GM12878 (cell line): ENCODE results near the gene CDC42BPA. TPM values are rescaled to one million over a fixed set of nuclear protein-coding genes. Genes with fewer than 3 reads are reported as not detected.

Source experiments
- ATAC-seq: fragments of 200-7000 bp; cut with Tn5 transposase; 3 replicates; pipeline ENCODE4 v1.9.1; 2020; ENCODE audit warnings: mild to moderate bottlenecking, moderate library complexity
- BruUV-seq: library from RNA; stranded (reverse); fragments of 400-500 nt; replicated peaks from 2 replicates; lab custom pipeline; 2021; lab: Mats Ljungman, UMichigan
- CTCF ChIA-PET: fragments of 300-600 bp; sonication (Branson Sonifier 250); formaldehyde crosslinking; extraction: SDS; loops from one replicate; lab custom pipeline; 2021; ENCODE audit warnings: inconsistent platforms; lab: Yijun Ruan, JAX
- POLR2A ChIA-PET: fragments of 350-600 bp; formaldehyde crosslinking; extraction: SDS; loops from one replicate; lab custom pipeline; 2021; ENCODE audit warnings: inconsistent platforms; lab: Charles Lee
- RAD21 ChIA-PET: fragments of 300-600 bp; sonication (Branson Sonifier 250); formaldehyde crosslinking; loops from one replicate; lab custom pipeline; 2023; ENCODE audit warnings: antibody characterized with exemption; ENCODE audit not compliant: unreplicated experiment; lab: Charles Lee
- SMC1A ChIA-PET: fragments of 300-600 bp; sonication (Branson Sonifier 250); formaldehyde crosslinking; loops from one replicate; lab custom pipeline; 2023; ENCODE audit not compliant: unreplicated experiment, uncharacterized antibody; lab: Charles Lee
- DNase-seq: peaks from one replicate; pipeline ENCODE4 v3.0.0-alpha.2; 2011; ENCODE audit warnings: low read depth, low spot score
- FAIRE-seq: peaks from 3 replicates; lab custom pipeline; 2011; peaks lifted over from hg19 to GRCh38; lab: Jason Lieb, UNC
- H2AFZ ChIP-seq: 2 replicates; pipeline ENCODE4 v1.6.0; 2011; ENCODE audit warnings: low read depth, low read length, control low read depth; ENCODE audit not compliant: control insufficient read depth
- H3K27ac ChIP-seq: 2 replicates; pipeline ENCODE4 v1.5.1; 2011; ENCODE audit warnings: control low read depth; ENCODE audit not compliant: control insufficient read depth, insufficient read depth
- H3K27me3 ChIP-seq, 2 experiments: replicated peaks in 1 of 2; 2 replicates each; pipeline versions ENCODE4 v1.6.0 to v1.6.1; 2011; ENCODE audit warnings: low read length in 1 of 2; ENCODE audit not compliant: control insufficient read depth in 2 of 2, insufficient read depth in 2 of 2
- H3K36me3 ChIP-seq, 2 experiments: 2 replicates each; pipeline ENCODE4 v1.5.1; 2011; ENCODE audit warnings: low read length in 1 of 2; ENCODE audit not compliant: control insufficient read depth in 2 of 2, insufficient read depth in 2 of 2
- H3K4me1 ChIP-seq: 2 replicates; pipeline ENCODE4 v1.6.1; 2011; ENCODE audit warnings: mild to moderate bottlenecking, low read length, moderate library complexity, mixed read lengths; ENCODE audit not compliant: control insufficient read depth, insufficient read depth
- H3K4me2 ChIP-seq: 2 replicates; pipeline ENCODE4 v1.6.0; 2011; ENCODE audit warnings: control low read depth; ENCODE audit not compliant: control insufficient read depth, insufficient read depth
- H3K4me3 ChIP-seq: fragments of 200-600 bp; sonication (generic); 2 replicates; pipeline ENCODE4 v1.5.1; 2016
- H3K79me2 ChIP-seq: 2 replicates; pipeline ENCODE4 v1.6.0; 2011; ENCODE audit warnings: low read length; ENCODE audit not compliant: control insufficient read depth, insufficient read depth
- H3K9ac ChIP-seq: 2 replicates; pipeline ENCODE4 v1.8.0; 2011; ENCODE audit warnings: low read length, control low read depth, mixed read lengths; ENCODE audit not compliant: control insufficient read depth, insufficient read depth
- H3K9me3 ChIP-seq: replicated peaks from 3 replicates; pipeline ENCODE4 v1.5.1; 2011; ENCODE audit warnings: mild to moderate bottlenecking, low read length; ENCODE audit not compliant: control insufficient read depth, insufficient read depth
- H4K20me1 ChIP-seq: 2 replicates; pipeline ENCODE4 v1.6.0; 2011; ENCODE audit not compliant: control insufficient read depth, insufficient read depth
- ATF2 ChIP-seq: IDR thresholded peaks from 2 replicates; pipeline ENCODE4 v1.6.1; 2012; ENCODE audit warnings: low read length, inconsistent platforms
- BCL11A ChIP-seq: IDR thresholded peaks from 2 replicates; pipeline ENCODE4 v1.6.1; 2011; ENCODE audit warnings: low read depth, low read length
- CREM ChIP-seq: IDR thresholded peaks from 2 replicates; pipeline ENCODE4 v1.6.1; 2014; ENCODE audit warnings: antibody characterized with exemption, low read depth
- HDGF ChIP-seq: fragments of 450-650 bp; IDR thresholded peaks from 2 replicates; pipeline ENCODE4 v1.6.1; 2016; ENCODE audit warnings: antibody characterized with exemption
- IKZF1 ChIP-seq: fragments of 450-650 bp; conservative IDR thresholded peaks from 2 replicates; pipeline ENCODE4 v1.6.1; 2017; ENCODE audit warnings: antibody characterized with exemption, mild to moderate bottlenecking
- IRF3 ChIP-seq: fragments of 450-650 bp; IDR thresholded peaks from 2 replicates; pipeline ENCODE4 v1.6.1; 2014; ENCODE audit warnings: mild to moderate bottlenecking
- IRF4 ChIP-seq: IDR thresholded peaks from 2 replicates; pipeline ENCODE4 v1.6.1; 2011; ENCODE audit warnings: low read depth, low read length
- IRF5 ChIP-seq: fragments of 450-650 bp; IDR thresholded peaks from 2 replicates; pipeline ENCODE4 v1.6.1; 2017; ENCODE audit warnings: borderline replicate concordance
- KDM1A ChIP-seq: fragments of 200-600 bp; sonication (generic); IDR thresholded peaks from 2 replicates; pipeline ENCODE4 v1.6.1; 2016; ENCODE audit warnings: borderline replicate concordance
- KLF5 ChIP-seq: fragments of 450-650 bp; IDR thresholded peaks from 2 replicates; pipeline ENCODE4 v1.6.1; 2014; ENCODE audit warnings: mild to moderate bottlenecking; ENCODE audit not compliant: partially characterized antibody
- MTA2 ChIP-seq: fragments of 450-650 bp; IDR thresholded peaks from 2 replicates; pipeline ENCODE4 v1.6.1; 2016; ENCODE audit warnings: low read depth, mild to moderate bottlenecking, moderate library complexity
- MXI1 ChIP-seq: fragments of 150-350 bp; IDR thresholded peaks from 2 replicates; pipeline ENCODE4 v1.6.1; 2011; ENCODE audit warnings: low read depth, mild to moderate bottlenecking, inconsistent platforms, low read length, improper control_type of control experiment
- MYB ChIP-seq: fragments of 150-350 bp; IDR thresholded peaks from 2 replicates; pipeline ENCODE4 v1.6.1; 2014; ENCODE audit warnings: mild to moderate bottlenecking, low read depth, low read length, borderline replicate concordance
- NKRF ChIP-seq: fragments of 450-650 bp; conservative IDR thresholded peaks from 2 replicates; pipeline ENCODE4 v1.6.1; 2017; ENCODE audit warnings: mild to moderate bottlenecking, moderate library complexity
- NR2C1 ChIP-seq: fragments of 450-650 bp; IDR thresholded peaks from 2 replicates; pipeline ENCODE4 v1.6.1; 2017; ENCODE audit warnings: antibody characterized with exemption, mild to moderate bottlenecking, moderate library complexity
- PAX5 ChIP-seq: IDR thresholded peaks from 2 replicates; pipeline ENCODE4 v1.6.1; 2011; ENCODE audit warnings: low read depth, low read length, borderline replicate concordance
- PML ChIP-seq: IDR thresholded peaks from 2 replicates; pipeline ENCODE4 v1.6.1; 2012; ENCODE audit warnings: low read length, inconsistent platforms
- POLR2A ChIP-seq: IDR thresholded peaks from 2 replicates; pipeline ENCODE4 v1.6.1; 2011; ENCODE audit warnings: low read depth, mild to moderate bottlenecking, low read length
- RAD21 ChIP-seq: IDR thresholded peaks from 2 replicates; pipeline ENCODE4 v1.6.1; 2011; ENCODE audit warnings: mild to moderate bottlenecking, low read depth, low read length, moderate library complexity; ENCODE audit not compliant: insufficient read depth
- RELA ChIP-seq: fragments of 450-650 bp; IDR thresholded peaks from 2 replicates; pipeline ENCODE4 v1.8.0; 2014; ENCODE audit warnings: borderline replicate concordance; ENCODE audit not compliant: partially characterized antibody
- RUNX3 ChIP-seq: IDR thresholded peaks from 2 replicates; pipeline ENCODE4 v1.6.1; 2012; ENCODE audit warnings: low read length, inconsistent platforms
- WGBS: methylation state at CpG from one replicate; pipeline ENCODE4 v1.1.6; 2016; ENCODE audit warnings: low lambda C conversion rate; ENCODE audit not compliant: insufficient replicate concordance, insufficient coverage; ENCODE audit errors: missing lambda C conversion rate; 5-methylcytosine and 5-hydroxymethylcytosine counted together
- in situ Hi-C: fragments of 300-500 bp; cut with MboI; formaldehyde crosslinking; loops from 9 replicates; pipeline ENCODE4 v1.14.3; 2018; ENCODE audit warnings: mixed read lengths
- intact Hi-C: fragments of 100-400 bp; cut with micrococcal nuclease; formaldehyde crosslinking; loops from one replicate; pipeline ENCODE4 v1.14.2; 2022; ENCODE audit not compliant: unreplicated experiment
- polyA plus RNA-seq, 11 experiments: library from polyadenylated mRNA; depleted of rRNA in 4 of 11; unstranded in 6 of 11; stranded (reverse) in 5 of 11; fragments of >200 nt; fragmentation: Nextera tagmentation in 4 of 11; fragmentation: Illumina TruSeq in 1 of 11; extraction: Ambion mirVana in 4 of 11; extraction: Trizol in 1 of 11; gene quantifications; 1 replicate in 1 of 11; 2 replicates in 10 of 11; pipeline versions ENCODE4 v1.2.1 to v1.2.3, GENCODE V29; 2011 to 2016; ENCODE audit warnings: inconsistent platforms in 2 of 11, missing spikeins in 2 of 11, low read depth in 1 of 11
- total RNA-seq, 4 experiments: library from RNA; depleted of rRNA in 3 of 4; stranded (reverse); fragments of >200 nt in 3 of 4; fragmentation: Illumina TruSeq in 1 of 4; extraction: Trizol in 1 of 4; gene quantifications; 2 replicates each; pipeline versions ENCODE4 v1.2.1 to v1.2.3, GENCODE V29; 2013 to 2021

Gene CDC42BPA
- total and polyA plus RNA-seq, 10 of the 15 experiments (the other 5 are each of a cell fraction or from before 2014, with no cell fraction given) = 0.02 to 0.52 (median 0.10) TPM

- no peak for TF ChIP-seq IRF3
These were observed 244.5 kb downstream of the CDC42BPA start (continued) for GRCh38 chr1:227073786-227074185.

- FAIRE-seq = no peak
- TF ChIP-seq POLR2A = no peak
- TF ChIP-seq IRF4 = peak; percentile 16; the same call in 1 of the 2 replicates
- no peak for TF ChIP-seq RAD21
- no peak for TF ChIP-seq IKZF1
- 0 out of 2 replicates have a peak, but pooled peaks have one; percentile 17 for TF ChIP-seq MTA2
- TF ChIP-seq KDM1A = no peak
- no peak for TF ChIP-seq NKRF
- TF ChIP-seq RELA = no peak
- no peak for TF ChIP-seq HDGF
- TF ChIP-seq BCL11A = 0 out of 2 replicates have a peak, but pooled peaks have one; percentile 29
- peak; percentile 18; the same call in 1 of the 2 replicates for TF ChIP-seq RUNX3
- TF ChIP-seq PAX5 = no peak
- 0 out of 2 replicates have a peak, but pooled peaks have one; percentile 24 for TF ChIP-seq ATF2
- no peak for TF ChIP-seq KLF5
- no peak for TF ChIP-seq IRF5
- no peak for TF ChIP-seq MXI1
- TF ChIP-seq CREM = peak; percentile 42; the same call in 1 of the 2 replicates
- TF ChIP-seq PML = no peak
- no peak for TF ChIP-seq MYB
- TF ChIP-seq NR2C1 = no peak
These were observed 245.3 kb downstream of the CDC42BPA start for GRCh38 chr1:227072991-227073390.

More at GRCh38 chr1:227072991-227073390, 245.3 kb downstream of the CDC42BPA start:
- CTCF ChIA-PET = interaction anchor here (0.7 kb wide), 1 partner anchor 20 kb away, joined by 3 read pairs; no protein-coding TSS in a partner anchor
- intact Hi-C loops = no loop called here
- H3K27me3 ChIP-seq = no peaks in the 10 kb centered on the region
- in situ Hi-C loops = no loop called here
- no TSS peak for BruUV-seq
- 0% methylated on average over 2 of the region's 2 CpGs for WGBS
- no peaks in the 10 kb centered on the region for H3K4me1 ChIP-seq
- peak; percentile 71 for ATAC-seq
- no peak for DNase-seq
- POLR2A ChIA-PET = no interaction called here
- H4K20me1 ChIP-seq = no peaks in the 10 kb centered on the region
- H3K27ac ChIP-seq = no peak overlapping the region
- no peaks in the 10 kb centered on the region for H3K9me3 ChIP-seq
- H3K4me3 ChIP-seq = no peak overlapping the region
- SMC1A ChIA-PET = no interaction called here
- H3K36me3 ChIP-seq = no peaks in the 10 kb centered on the region
- RAD21 ChIA-PET = no interaction called here
- no peaks in the 10 kb centered on the region for H3K79me2 ChIP-seq
- no peak overlapping the region for H3K4me2 ChIP-seq
- no peak overlapping the region for H2AFZ ChIP-seq
- H3K9ac ChIP-seq = no peak overlapping the region
